H1 (cell line): ENCODE measurements around the gene KRTAP10-5. TPM values are rescaled to one million over a fixed set of nuclear protein-coding genes. Genes with fewer than 3 reads are reported as not detected.

Source experiments
- EGR1 ChIP-seq: IDR thresholded peaks from 2 replicates; pipeline ENCODE4 v1.6.1; 2011; ENCODE audit warnings: low read depth, low read length, borderline replicate concordance
- EZH2 ChIP-seq: fragments of 200-600 bp; sonication (generic); IDR thresholded peaks from 2 replicates; pipeline ENCODE4 v1.7.1; 2012; ENCODE audit warnings: low read depth, mild to moderate bottlenecking, moderate library complexity, low read length, inconsistent platforms; ENCODE audit not compliant: severe bottlenecking
- FOSL1 ChIP-seq: IDR thresholded peaks from 2 replicates; pipeline ENCODE4 v1.6.1; 2011; ENCODE audit warnings: mild to moderate bottlenecking, low read depth, low read length, moderate library complexity; ENCODE audit not compliant: insufficient read depth
- PHF8 ChIP-seq: fragments of 200-600 bp; sonication (generic); conservative IDR thresholded peaks from 2 replicates; pipeline ENCODE4 v1.7.1; 2012; ENCODE audit warnings: low read depth, mild to moderate bottlenecking, inconsistent platforms, low read length, moderate library complexity
- RBBP5 ChIP-seq: IDR thresholded peaks from 2 replicates; pipeline ENCODE4 v1.7.1; 2012; ENCODE audit warnings: low read depth, mild to moderate bottlenecking, inconsistent platforms, low read length, moderate library complexity, borderline replicate concordance
- RXRA ChIP-seq: IDR thresholded peaks from 2 replicates; pipeline ENCODE4 v1.6.1; 2011; ENCODE audit warnings: low read depth, mild to moderate bottlenecking, low read length, moderate library complexity; ENCODE audit not compliant: insufficient read depth
- polyA plus RNA-seq, 7 experiments: library from polyadenylated mRNA; depleted of rRNA in 3 of 7; stranded (reverse) in 5 of 7; unstranded in 2 of 7; fragments of >200 nt in 5 of 7; fragments of 200-250 nt in 2 of 7; gene quantifications; 1 replicate in 5 of 7; 2 replicates in 1 of 7; 4 replicates in 1 of 7; pipeline versions ENCODE4 v1.2.1 to v1.2.3, GENCODE V29; 2011 to 2013; ENCODE audit warnings: missing spikeins in 2 of 7, mixed read lengths in 2 of 7
- total RNA-seq: library from RNA; stranded (reverse); fragmentation: NEBNext Ultra II Directional; extraction: Animal tissue kit (Norgen Biotek cat#: 25700); gene quantifications from 2 replicates; pipeline ENCODE4 v1.2.1, GENCODE V29; 2021
- TF ChIP-seq, protein P1 (sequence below): fragments of 300-600 bp; sonication (generic); IDR thresholded peaks from 2 replicates; pipeline ENCODE4 v1.7.1; 2012; ENCODE audit warnings: low read length, moderate library complexity, mild to moderate bottlenecking, inconsistent platforms; ENCODE audit not compliant: insufficient replicate concordance

KRTAP10-5 gene
- total and polyA plus RNA-seq, 2 of the 8 experiments (the other 6 are each of a cell fraction or from before 2014, with no cell fraction given): 0.09 TPM; not detected in 1

DNA sequence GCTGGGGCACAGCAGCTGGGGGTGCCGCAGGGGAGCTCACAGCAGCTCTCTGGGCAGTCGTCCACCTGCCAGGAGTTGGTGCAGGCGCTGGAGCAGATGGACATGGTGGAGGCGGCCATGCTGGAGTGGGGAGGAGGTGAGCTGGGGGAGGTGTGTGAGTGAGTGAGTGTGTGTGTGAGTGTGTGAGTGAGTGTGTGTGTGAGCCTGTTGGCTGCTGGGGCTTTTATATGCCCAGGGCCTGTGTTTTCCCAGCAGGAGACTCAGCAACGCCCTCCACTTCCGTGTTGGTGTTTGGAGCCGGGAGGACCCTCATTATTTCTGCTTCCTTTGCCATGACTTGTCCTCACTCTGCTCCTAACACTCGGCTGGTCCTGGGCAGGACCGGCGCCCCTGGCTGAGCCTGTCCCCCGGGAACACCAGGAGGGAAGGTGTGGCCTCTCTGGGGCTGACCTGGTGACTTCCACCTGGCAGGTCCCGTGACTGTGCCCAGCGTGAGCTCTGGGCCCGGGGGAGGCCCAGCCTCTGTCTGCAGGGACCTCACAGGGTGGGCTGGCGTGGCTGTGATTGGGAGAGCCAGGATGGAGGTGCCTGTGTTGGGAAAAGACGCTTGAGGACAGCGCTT lies 29.0 kb downstream of the KRTAP10-5 start, which contains the start of gene KRTAP10-2 (continued):
- TF ChIP-seq RXRA: no peak
- TF ChIP-seq RBBP5: no peak
- TF ChIP-seq PHF8: no peak
- TF ChIP-seq FOSL1: no peak
- TF ChIP-seq, protein P1, sequence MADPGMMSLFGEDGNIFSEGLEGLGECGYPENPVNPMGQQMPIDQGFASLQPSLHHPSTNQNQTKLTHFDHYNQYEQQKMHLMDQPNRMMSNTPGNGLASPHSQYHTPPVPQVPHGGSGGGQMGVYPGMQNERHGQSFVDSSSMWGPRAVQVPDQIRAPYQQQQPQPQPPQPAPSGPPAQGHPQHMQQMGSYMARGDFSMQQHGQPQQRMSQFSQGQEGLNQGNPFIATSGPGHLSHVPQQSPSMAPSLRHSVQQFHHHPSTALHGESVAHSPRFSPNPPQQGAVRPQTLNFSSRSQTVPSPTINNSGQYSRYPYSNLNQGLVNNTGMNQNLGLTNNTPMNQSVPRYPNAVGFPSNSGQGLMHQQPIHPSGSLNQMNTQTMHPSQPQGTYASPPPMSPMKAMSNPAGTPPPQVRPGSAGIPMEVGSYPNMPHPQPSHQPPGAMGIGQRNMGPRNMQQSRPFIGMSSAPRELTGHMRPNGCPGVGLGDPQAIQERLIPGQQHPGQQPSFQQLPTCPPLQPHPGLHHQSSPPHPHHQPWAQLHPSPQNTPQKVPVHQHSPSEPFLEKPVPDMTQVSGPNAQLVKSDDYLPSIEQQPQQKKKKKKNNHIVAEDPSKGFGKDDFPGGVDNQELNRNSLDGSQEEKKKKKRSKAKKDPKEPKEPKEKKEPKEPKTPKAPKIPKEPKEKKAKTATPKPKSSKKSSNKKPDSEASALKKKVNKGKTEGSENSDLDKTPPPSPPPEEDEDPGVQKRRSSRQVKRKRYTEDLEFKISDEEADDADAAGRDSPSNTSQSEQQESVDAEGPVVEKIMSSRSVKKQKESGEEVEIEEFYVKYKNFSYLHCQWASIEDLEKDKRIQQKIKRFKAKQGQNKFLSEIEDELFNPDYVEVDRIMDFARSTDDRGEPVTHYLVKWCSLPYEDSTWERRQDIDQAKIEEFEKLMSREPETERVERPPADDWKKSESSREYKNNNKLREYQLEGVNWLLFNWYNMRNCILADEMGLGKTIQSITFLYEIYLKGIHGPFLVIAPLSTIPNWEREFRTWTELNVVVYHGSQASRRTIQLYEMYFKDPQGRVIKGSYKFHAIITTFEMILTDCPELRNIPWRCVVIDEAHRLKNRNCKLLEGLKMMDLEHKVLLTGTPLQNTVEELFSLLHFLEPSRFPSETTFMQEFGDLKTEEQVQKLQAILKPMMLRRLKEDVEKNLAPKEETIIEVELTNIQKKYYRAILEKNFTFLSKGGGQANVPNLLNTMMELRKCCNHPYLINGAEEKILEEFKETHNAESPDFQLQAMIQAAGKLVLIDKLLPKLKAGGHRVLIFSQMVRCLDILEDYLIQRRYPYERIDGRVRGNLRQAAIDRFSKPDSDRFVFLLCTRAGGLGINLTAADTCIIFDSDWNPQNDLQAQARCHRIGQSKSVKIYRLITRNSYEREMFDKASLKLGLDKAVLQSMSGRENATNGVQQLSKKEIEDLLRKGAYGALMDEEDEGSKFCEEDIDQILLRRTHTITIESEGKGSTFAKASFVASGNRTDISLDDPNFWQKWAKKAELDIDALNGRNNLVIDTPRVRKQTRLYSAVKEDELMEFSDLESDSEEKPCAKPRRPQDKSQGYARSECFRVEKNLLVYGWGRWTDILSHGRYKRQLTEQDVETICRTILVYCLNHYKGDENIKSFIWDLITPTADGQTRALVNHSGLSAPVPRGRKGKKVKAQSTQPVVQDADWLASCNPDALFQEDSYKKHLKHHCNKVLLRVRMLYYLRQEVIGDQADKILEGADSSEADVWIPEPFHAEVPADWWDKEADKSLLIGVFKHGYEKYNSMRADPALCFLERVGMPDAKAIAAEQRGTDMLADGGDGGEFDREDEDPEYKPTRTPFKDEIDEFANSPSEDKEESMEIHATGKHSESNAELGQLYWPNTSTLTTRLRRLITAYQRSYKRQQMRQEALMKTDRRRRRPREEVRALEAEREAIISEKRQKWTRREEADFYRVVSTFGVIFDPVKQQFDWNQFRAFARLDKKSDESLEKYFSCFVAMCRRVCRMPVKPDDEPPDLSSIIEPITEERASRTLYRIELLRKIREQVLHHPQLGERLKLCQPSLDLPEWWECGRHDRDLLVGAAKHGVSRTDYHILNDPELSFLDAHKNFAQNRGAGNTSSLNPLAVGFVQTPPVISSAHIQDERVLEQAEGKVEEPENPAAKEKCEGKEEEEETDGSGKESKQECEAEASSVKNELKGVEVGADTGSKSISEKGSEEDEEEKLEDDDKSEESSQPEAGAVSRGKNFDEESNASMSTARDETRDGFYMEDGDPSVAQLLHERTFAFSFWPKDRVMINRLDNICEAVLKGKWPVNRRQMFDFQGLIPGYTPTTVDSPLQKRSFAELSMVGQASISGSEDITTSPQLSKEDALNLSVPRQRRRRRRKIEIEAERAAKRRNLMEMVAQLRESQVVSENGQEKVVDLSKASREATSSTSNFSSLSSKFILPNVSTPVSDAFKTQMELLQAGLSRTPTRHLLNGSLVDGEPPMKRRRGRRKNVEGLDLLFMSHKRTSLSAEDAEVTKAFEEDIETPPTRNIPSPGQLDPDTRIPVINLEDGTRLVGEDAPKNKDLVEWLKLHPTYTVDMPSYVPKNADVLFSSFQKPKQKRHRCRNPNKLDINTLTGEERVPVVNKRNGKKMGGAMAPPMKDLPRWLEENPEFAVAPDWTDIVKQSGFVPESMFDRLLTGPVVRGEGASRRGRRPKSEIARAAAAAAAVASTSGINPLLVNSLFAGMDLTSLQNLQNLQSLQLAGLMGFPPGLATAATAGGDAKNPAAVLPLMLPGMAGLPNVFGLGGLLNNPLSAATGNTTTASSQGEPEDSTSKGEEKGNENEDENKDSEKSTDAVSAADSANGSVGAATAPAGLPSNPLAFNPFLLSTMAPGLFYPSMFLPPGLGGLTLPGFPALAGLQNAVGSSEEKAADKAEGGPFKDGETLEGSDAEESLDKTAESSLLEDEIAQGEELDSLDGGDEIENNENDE: no peak
- TF ChIP-seq EGR1: no peak
- TF ChIP-seq EZH2: no peak
